ENCODE data around the gene GBE1.

The GBE1 gene

DNA sequence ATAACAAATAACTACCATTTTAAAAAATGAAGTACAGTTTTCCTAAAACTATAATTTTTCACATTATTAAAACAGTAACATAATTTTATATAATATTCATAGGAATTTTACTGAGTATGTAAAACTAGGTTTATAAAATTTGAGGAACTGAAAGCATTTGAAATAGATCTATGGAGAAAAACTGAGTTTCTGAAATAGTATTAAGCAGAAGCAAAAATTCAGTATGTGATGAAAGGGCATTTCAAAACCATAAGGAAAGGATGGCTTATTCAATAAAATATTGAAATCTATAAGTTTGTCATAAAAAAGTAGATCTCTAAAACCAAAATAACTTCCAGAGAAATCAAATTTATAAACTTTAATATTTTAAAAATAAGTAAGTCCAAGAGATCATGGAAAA lies 53.4 kb downstream of the GBE1 start:
- TF ChIP-seq, protein P1, sequence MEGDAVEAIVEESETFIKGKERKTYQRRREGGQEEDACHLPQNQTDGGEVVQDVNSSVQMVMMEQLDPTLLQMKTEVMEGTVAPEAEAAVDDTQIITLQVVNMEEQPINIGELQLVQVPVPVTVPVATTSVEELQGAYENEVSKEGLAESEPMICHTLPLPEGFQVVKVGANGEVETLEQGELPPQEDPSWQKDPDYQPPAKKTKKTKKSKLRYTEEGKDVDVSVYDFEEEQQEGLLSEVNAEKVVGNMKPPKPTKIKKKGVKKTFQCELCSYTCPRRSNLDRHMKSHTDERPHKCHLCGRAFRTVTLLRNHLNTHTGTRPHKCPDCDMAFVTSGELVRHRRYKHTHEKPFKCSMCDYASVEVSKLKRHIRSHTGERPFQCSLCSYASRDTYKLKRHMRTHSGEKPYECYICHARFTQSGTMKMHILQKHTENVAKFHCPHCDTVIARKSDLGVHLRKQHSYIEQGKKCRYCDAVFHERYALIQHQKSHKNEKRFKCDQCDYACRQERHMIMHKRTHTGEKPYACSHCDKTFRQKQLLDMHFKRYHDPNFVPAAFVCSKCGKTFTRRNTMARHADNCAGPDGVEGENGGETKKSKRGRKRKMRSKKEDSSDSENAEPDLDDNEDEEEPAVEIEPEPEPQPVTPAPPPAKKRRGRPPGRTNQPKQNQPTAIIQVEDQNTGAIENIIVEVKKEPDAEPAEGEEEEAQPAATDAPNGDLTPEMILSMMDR (IDR thresholded peaks at IDR 0.05; ENCODE audit: low read depth, low read length, missing control alignments): no peak
- H3K4me3 ChIP-seq (ENCODE audit: low read depth, low read length): no peak overlapping the region
- DNase-seq (ENCODE audit: low read depth): no peak

- DNase-seq (ENCODE audit: low read depth): no peak
- no peak overlapping the region for H3K4me3 ChIP-seq (ENCODE audit: low read depth, low read length)
- TF ChIP-seq, protein P1 (IDR thresholded peaks at IDR 0.05; ENCODE audit: low read depth, low read length, missing control alignments): no peak
These were observed 59.3 kb downstream of the GBE1 start for GRCh38 chr3:81702126-81702525.

DNA sequence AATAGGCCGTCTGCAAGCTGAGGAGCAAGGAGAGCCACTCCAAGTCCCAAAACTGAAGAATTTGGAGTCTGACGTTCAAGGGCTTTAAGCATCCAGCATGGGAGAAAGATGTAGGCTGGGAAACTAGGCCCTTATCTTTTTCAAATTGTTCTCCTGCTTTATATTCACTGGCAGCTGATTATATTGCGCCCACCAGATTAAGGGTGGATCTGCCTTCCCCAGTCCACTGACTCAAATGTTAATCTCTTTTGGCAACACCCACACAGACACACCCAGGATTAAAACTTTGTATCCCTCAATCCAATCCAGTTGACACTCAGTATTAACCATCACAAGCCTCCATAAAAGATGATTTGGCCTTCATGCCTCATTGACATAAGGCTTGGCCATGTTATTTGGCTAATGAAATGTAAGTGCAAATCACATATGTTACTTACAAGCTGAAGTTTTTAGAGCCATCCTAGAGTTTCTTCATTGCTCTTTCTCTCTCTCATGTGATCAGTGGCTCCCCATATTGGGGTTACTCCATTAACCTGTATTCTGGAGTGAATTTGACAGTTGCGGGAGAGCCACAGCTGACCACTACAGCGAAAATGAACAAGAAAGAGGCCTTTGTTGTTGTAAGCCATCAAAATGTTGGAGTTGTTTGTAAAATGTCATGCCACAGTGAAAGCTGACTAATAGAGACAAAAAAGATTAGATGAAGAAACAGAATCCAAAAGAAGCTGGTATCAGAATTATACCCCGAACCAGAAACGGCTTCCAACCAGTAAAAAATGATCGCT lies 61.7 kb downstream of the GBE1 start:
- TF ChIP-seq, protein P1 (IDR thresholded peaks at IDR 0.05; ENCODE audit: low read depth, low read length, missing control alignments): no peak
- no peak overlapping the region for H3K4me3 ChIP-seq (ENCODE audit: low read depth, low read length)
- no peak for DNase-seq (ENCODE audit: low read depth)

- H3K4me3 ChIP-seq (ENCODE audit: low read depth, low read length): no peak overlapping the region
- TF ChIP-seq, protein P1 (IDR thresholded peaks at IDR 0.05; ENCODE audit: low read depth, low read length, missing control alignments): no peak
- DNase-seq (ENCODE audit: low read depth): no peak
These were observed 65.4 kb downstream of the GBE1 start for GRCh38 chr3:81696090-81696489.

DNA sequence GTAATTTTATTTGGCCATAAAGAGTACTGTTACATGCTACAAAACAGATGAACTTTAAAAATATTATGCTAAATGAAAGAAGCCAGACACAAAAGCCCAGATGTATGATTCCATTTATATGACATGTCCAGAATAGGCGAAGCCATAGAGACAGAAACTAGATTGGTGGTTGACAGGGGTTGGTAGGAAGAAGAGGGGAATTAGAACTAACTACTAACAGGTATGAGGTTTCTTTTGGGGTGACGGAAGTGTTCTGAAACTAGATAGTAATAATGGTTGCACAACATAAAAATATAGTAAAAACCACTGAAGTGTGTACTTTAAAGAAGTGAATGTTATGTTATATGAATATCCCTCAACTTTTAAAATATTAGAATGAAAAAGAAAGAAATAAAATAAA lies 66.1 kb downstream of the GBE1 start:
- no peak for DNase-seq (ENCODE audit: low read depth)
- TF ChIP-seq, protein P1 (IDR thresholded peaks at IDR 0.05; ENCODE audit: low read depth, low read length, missing control alignments): no peak
- no peak overlapping the region for H3K4me3 ChIP-seq (ENCODE audit: low read depth, low read length)

DNA sequence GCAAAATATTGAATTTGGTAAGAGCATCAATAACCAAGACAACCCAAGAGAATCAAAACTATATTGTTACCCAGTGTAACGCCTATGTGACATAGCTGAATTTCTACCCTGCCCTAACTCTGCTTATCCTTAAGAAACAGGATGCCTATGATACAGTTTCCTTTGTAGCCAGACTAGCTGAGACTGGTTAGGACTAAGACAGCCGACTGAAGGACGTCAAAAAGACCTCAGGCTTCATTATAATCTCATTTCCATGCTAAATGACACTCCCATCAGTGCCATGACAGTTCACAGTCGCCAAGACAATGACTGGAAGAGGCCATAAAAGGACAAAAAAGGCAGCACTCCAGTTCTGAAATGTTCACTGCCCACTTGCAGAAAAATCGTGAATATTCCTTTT lies 66.8 kb downstream of the GBE1 start:
- TF ChIP-seq, protein P1 (IDR thresholded peaks at IDR 0.05; ENCODE audit: low read depth, low read length, missing control alignments): no peak
- no peak overlapping the region for H3K4me3 ChIP-seq (ENCODE audit: low read depth, low read length)
- no peak for DNase-seq (ENCODE audit: low read depth)

DNA sequence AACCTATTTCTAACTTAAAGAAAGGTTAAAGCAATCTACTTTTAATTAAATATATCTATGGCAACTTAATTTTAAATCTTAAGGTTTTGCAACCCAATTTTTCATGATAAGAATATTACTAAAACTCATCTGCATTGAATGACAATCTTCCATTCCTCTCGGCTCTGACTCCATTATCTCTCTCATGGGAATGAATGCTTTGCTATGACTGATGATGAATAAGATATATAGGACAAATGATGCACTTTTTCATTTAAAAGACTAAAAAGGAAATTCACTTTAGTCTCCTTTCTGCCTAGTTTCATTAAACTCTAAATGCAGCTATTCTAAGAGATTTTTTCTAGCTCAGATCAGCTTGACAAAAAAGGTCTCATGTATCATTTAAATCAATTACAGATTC lies 68.7 kb downstream of the GBE1 start:
- TF ChIP-seq, protein P1 (IDR thresholded peaks at IDR 0.05; ENCODE audit: low read depth, low read length, missing control alignments): no peak
- DNase-seq (ENCODE audit: low read depth): no peak
- H3K4me3 ChIP-seq (ENCODE audit: low read depth, low read length): no peak overlapping the region

All from GM12864 (cell line).